NT2/D1 (cell line): Measurements from ENCODE around the gene CDH16.

ENCODE experiments used
- DNase-seq: peaks from one replicate; pipeline ENCODE4 v3.0.0-alpha.2; 2011; ENCODE audit warnings: low read depth, low spot score
- H3K27me3 ChIP-seq: 2 replicates; pipeline ENCODE4 v1.6.0; 2011; ENCODE audit warnings: mild to moderate bottlenecking; ENCODE audit not compliant: insufficient read length, insufficient read depth
- H3K36me3 ChIP-seq: 2 replicates; pipeline ENCODE4 v1.6.1; 2011; ENCODE audit warnings: mild to moderate bottlenecking, low read length, mixed read lengths; ENCODE audit not compliant: insufficient read depth, insufficient read length
- H3K4me1 ChIP-seq: 2 replicates; pipeline ENCODE4 v1.5.1; 2011; ENCODE audit not compliant: insufficient read depth, insufficient read length
- H3K4me3 ChIP-seq: 2 replicates; pipeline ENCODE4 v1.5.1; 2011; ENCODE audit warnings: low read depth; ENCODE audit not compliant: insufficient read length
- H3K9ac ChIP-seq: 2 replicates; pipeline ENCODE4 v1.6.0; 2011; ENCODE audit warnings: low read depth; ENCODE audit not compliant: insufficient read length
- H3K9me3 ChIP-seq: 2 replicates; pipeline ENCODE4 v1.5.1; 2011; ENCODE audit warnings: mild to moderate bottlenecking, low read length; ENCODE audit not compliant: insufficient read depth
- SUZ12 ChIP-seq: IDR thresholded peaks from 2 replicates; pipeline ENCODE4 v1.6.1; 2011; ENCODE audit not compliant: insufficient read length, insufficient read depth; ENCODE audit errors: extremely low read depth
- YY1 ChIP-seq: IDR thresholded peaks from 2 replicates; pipeline ENCODE4 v1.6.1; 2011; ENCODE audit not compliant: insufficient read length, insufficient read depth
- ZNF274 ChIP-seq: IDR thresholded peaks from 2 replicates; pipeline ENCODE4 v1.6.1; 2011; ENCODE audit warnings: mild to moderate bottlenecking, low read depth, low read length

CDH16 gene

GRCh38 chr16:66923866-66924265 is 5.2 kb upstream of the CDH16 start:
- peaks cover 51% of the 10 kb centered on the region for H3K27me3 ChIP-seq
- DNase-seq: no peak

GRCh38 chr16:66923247-66923731 is 4.6 kb upstream of the CDH16 start:
- Histone ChIP-seq H3K9ac (no peak overlapping the region), H3K4me3 (no peak overlapping the region), H3K9me3 (no peaks in the 10 kb centered on the region), H3K36me3 (peaks cover 16% of the 10 kb centered on the region), H3K4me1 (peaks cover 36% of the 10 kb centered on the region), H3K27me3 (peaks cover 51% of the 10 kb centered on the region)
- DNase-seq: no peak
- no peak for TF ChIP-seq ZNF274
- TF ChIP-seq SUZ12: no peak
- TF ChIP-seq YY1: no peak

More at GRCh38 chr16:66923866-66924265, 5.2 kb upstream of the CDH16 start:
- H3K9ac ChIP-seq: no peak overlapping the region
- peaks cover 16% of the 10 kb centered on the region for H3K36me3 ChIP-seq
- TF ChIP-seq ZNF274 (no peak), SUZ12 (no peak), YY1 (no peak)
- no peaks in the 10 kb centered on the region for H3K9me3 ChIP-seq
- H3K4me1 ChIP-seq: peaks cover 35% of the 10 kb centered on the region
- no peak overlapping the region for H3K4me3 ChIP-seq

- Histone ChIP-seq H3K27me3 (peaks cover 46% of the 10 kb centered on the region), H3K36me3 (peaks cover 16% of the 10 kb centered on the region), H3K4me1 (peaks cover 24% of the 10 kb centered on the region), H3K9ac (peak overlapping the region; percentile 8), H3K4me3 (no peak overlapping the region), H3K9me3 (no peaks in the 10 kb centered on the region)
- DNase-seq: no peak
- TF ChIP-seq SUZ12 (no peak), ZNF274 (no peak), YY1 (no peak)
These were observed 3.2 kb upstream of the CDH16 start for GRCh38 chr16:66921729-66922450.

GRCh38 chr16:66920924-66921680 is 2.4 kb upstream of the CDH16 start:
- TF ChIP-seq YY1 (no peak), ZNF274 (no peak), SUZ12 (no peak)
- no peak for DNase-seq
- Histone ChIP-seq H3K4me1 (peaks cover 20% of the 10 kb centered on the region), H3K9ac (no peak overlapping the region), H3K4me3 (no peak overlapping the region), H3K9me3 (no peaks in the 10 kb centered on the region), H3K27me3 (peaks cover 38% of the 10 kb centered on the region), H3K36me3 (peaks cover 16% of the 10 kb centered on the region)

GRCh38 chr16:66920299-66920590 is 1.6 kb upstream of the CDH16 start:
- Histone ChIP-seq H3K9ac (no peak overlapping the region), H3K27me3 (peaks cover 34% of the 10 kb centered on the region), H3K4me1 (peaks cover 20% of the 10 kb centered on the region), H3K9me3 (no peaks in the 10 kb centered on the region), H3K4me3 (no peak overlapping the region), H3K36me3 (peaks cover 16% of the 10 kb centered on the region)
- TF ChIP-seq ZNF274 (no peak), YY1 (no peak), SUZ12 (no peak)
- no peak for DNase-seq

GRCh38 chr16:66919569-66920298 is 1.0 kb upstream of the CDH16 start:
- no peak overlapping the region for H3K9ac ChIP-seq
- no peak for TF ChIP-seq ZNF274
- no peak for TF ChIP-seq SUZ12
- no peak for TF ChIP-seq YY1
- peaks cover 16% of the 10 kb centered on the region for H3K36me3 ChIP-seq
- DNase-seq: no peak
- peaks cover 20% of the 10 kb centered on the region for H3K4me1 ChIP-seq
- no peaks in the 10 kb centered on the region for H3K9me3 ChIP-seq
- H3K27me3 ChIP-seq: peaks cover 30% of the 10 kb centered on the region
- no peak overlapping the region for H3K4me3 ChIP-seq

GRCh38 chr16:66918355-66918754 is 330 bp downstream of the CDH16 start:
- Histone ChIP-seq H3K36me3 (peaks cover 10% of the 10 kb centered on the region), H3K4me1 (peaks cover 18% of the 10 kb centered on the region), H3K27me3 (peaks cover 16% of the 10 kb centered on the region), H3K9ac (no peak overlapping the region), H3K9me3 (no peaks in the 10 kb centered on the region), H3K4me3 (no peak overlapping the region)
- no peak for TF ChIP-seq SUZ12
- TF ChIP-seq YY1: no peak
- TF ChIP-seq ZNF274: no peak
- no peak for DNase-seq
